NCI-H2029 treated with DMSO at 0.1 percent for 48 hours (cell line): ENCODE data around the gene TBC1D26.
A peak's percentile ranks its signal among the peaks of the same experiment; 100 is the strongest.
"Not testable (repeated sequence)": the region's sequence is repeated elsewhere in the genome, so short reads cannot be mapped to it uniquely, and the experiment has no call there.

ENCODE experiments used
- DNase-seq: peaks from one replicate; lab custom pipeline; 2025; lab: John Stamatoyannopoulos, UW

TBC1D26 gene

GRCh38 chr17:15731900-15732299 lies at the start of gene TBC1D26:
TBC1D26 (plus strand) TSS chr17:15732283; CDS start chr17:15735349, 3,066 bp downstream.
- DNase-seq: not testable (repeated sequence)

GRCh38 chr17:15683135-15683534 lies 48.9 kb upstream of the TBC1D26 start:
- not testable (repeated sequence) for DNase-seq

- peak; percentile 1 for DNase-seq
Measured at GRCh38 chr17:15683824-15684478, 48.1 kb upstream of the TBC1D26 start, which contains the start of gene TRIM16. TRIM16 (minus strand) TSS chr17:15684311; CDS start chr17:15651609, 32,702 bp downstream.

- DNase-seq: not testable (repeated sequence)
Measured at GRCh38 chr17:15687494-15687893, 44.6 kb upstream of the TBC1D26 start.

- DNase-seq: not testable (repeated sequence)
Measured at GRCh38 chr17:15698967-15699366, 33.1 kb upstream of the TBC1D26 start.

GRCh38 chr17:15699413-15699924 lies 32.6 kb upstream of the TBC1D26 start, which contains the start of gene ZNF286A:
ZNF286A (plus strand) TSS chr17:15699752; CDS start chr17:15700330, 578 bp downstream.
- peak; percentile 50 for DNase-seq

GRCh38 chr17:15699937-15700336 lies 32.1 kb upstream of the TBC1D26 start:
- not testable (repeated sequence) for DNase-seq

GRCh38 chr17:15704239-15704638 lies 27.8 kb upstream of the TBC1D26 start:
- not testable (repeated sequence) for DNase-seq

- DNase-seq: not testable (repeated sequence)
Measured at GRCh38 chr17:15704813-15705212, 27.3 kb upstream of the TBC1D26 start.

- DNase-seq: not testable (repeated sequence)
Measured at GRCh38 chr17:15708879-15709278, 23.2 kb upstream of the TBC1D26 start.

GRCh38 chr17:15716601-15717563 lies 15.2 kb upstream of the TBC1D26 start:
- DNase-seq: not testable (repeated sequence)

- DNase-seq: not testable (repeated sequence)
Measured at GRCh38 chr17:15730535-15730934, 1.5 kb upstream of the TBC1D26 start.

GRCh38 chr17:15733174-15733789 lies 1.2 kb downstream of the TBC1D26 start:
- not testable (repeated sequence) for DNase-seq

- not testable (repeated sequence) for DNase-seq
Measured at GRCh38 chr17:15736578-15736977, 4.5 kb downstream of the TBC1D26 start.

- DNase-seq: no peak
Measured at GRCh38 chr17:15738066-15738465, 6.0 kb downstream of the TBC1D26 start.

GRCh38 chr17:15739259-15739658 lies 7.2 kb downstream of the TBC1D26 start:
- not testable (repeated sequence) for DNase-seq

- not testable (repeated sequence) for DNase-seq
Measured at GRCh38 chr17:15740041-15740440, 8.0 kb downstream of the TBC1D26 start.

GRCh38 chr17:15740570-15741120 lies 8.6 kb downstream of the TBC1D26 start:
- no peak for DNase-seq

- DNase-seq: no peak
Measured at GRCh38 chr17:15741624-15742023, 9.5 kb downstream of the TBC1D26 start.

GRCh38 chr17:15742051-15742795 lies 10.1 kb downstream of the TBC1D26 start:
- DNase-seq: no peak

- DNase-seq: no peak
Measured at GRCh38 chr17:15742921-15743320, 10.8 kb downstream of the TBC1D26 start.
